GM21528 (cell line): Measurements from ENCODE around the gene DSC3.

Source experiments
- ATAC-seq: cut with Tn5 transposase; IDR thresholded peaks from one replicate; pipeline ENCODE4 v1.9.1; 2021; ENCODE audit warnings: mild to moderate bottlenecking, moderate library complexity; ENCODE audit not compliant: unreplicated experiment, low FRiP score

DSC3 gene

DNA sequence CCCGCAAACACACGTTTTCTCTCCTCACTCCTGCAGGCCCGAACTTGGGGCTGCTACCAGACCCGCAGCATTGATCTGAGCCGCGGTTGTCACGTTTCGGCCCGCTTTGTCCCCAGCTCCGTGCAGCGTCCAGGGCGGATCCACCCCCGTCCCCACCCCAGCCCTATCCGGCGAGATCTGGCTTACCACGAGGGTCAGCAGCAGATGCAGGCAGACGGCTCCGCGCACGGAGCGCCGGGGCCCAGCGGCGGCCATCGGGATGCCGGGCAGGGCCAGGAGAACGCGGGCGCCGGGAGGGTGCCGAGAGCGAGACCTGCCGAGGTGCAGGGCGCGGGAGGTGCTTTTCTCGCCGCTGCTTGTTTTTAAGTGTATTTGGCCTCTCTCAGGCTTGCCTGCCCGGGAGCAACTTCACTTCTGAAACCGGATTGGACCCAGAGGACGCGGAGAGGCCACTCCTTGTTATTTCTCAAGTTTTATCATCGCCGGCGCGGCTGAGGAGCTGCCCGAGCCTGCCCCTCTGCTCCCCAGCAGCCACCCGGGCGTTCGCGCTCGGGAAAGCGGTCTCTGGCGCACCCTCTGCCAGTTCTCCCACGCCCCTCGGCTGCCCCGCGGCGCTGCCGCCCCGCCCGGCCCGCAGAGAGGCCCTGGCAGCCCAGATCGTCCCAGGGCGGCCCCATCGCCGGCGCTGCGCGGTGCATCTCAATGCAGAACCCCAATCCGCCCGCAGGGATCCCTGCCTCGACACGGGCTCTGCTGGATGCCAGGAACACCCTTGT lies at the start of gene DSC3:
Gene DSC3 (minus strand): TSS at position 337 of the 776 bp plus-strand sequence. CDS start 82 bp downstream, at position 255.
- no peak for ATAC-seq

DNA sequence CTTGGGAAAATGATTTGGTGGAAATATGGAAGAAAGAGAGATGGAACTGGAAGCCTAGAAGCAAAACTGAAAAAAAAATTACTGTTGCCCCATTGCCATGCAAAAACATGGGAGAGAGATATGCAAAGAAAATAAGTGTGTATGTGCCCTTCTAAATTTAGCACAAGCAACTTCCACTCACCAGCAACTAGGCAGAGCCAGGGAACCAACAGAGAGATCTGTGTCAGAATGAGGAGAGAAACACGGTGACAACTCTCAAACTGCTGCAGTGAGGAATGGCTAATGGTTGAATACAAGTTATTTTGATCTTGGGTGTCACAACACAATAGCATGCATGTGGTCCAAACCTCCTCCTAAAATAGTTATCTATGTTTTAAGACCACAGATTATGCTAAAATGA lies 48.8 kb upstream of the DSC3 start:
- ATAC-seq = no peak

DNA sequence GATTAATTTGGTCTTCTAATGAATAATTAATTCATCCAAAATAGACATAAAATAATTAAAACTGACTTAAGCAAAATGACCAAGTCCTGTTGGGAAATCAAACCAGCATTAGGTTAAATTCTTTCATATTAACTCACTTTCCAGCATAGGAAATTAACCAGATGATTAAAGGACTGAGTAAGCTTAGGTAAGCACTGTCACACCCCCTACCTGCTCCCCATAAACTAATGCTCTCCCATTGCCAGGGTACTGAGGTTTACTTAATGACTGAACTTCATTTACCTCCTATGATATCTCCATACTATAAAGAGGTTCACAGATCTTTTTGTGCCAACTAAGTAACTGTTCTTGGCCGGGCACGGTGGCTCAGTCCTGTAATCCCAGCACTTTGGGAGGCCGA lies 46.0 kb upstream of the DSC3 start:
- no peak for ATAC-seq

DNA sequence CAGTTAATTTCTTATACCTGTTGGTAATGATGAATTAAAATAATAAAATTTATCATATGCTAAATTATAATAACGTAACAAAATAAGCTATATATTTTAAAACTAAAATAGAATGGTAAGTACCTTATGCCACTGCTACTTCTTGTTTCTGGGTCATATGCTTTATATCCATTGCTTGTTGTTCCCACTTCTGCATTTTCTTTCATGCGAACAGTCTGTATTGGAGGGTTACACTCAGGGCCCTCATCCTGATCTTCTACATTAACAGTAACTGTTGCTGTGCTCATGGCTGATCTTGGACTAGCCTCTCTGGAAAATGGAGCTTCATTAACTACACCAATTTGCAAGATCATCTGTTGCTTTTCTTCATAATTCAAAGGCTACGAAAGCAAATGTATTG lies 37.4 kb upstream of the DSC3 start:
- no peak for ATAC-seq

DNA sequence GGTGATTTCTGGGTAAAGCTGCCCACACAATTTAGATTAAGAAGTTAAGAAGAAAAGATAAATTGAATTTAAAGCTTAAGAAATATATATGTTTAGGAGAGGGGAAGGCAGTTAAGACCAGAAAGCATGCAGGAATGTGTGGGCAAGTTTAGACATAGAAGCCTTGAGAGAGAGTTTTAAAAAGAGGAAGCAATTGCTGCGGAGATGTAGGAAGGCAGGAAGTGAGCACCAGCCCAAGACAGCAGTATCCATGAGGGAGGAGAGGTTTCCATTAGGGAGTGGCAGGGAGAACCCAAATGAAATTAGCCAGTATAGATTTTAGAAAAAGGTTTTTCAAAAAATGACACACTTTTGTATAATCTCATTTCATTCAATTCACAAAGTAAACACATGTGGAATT lies 35.3 kb upstream of the DSC3 start:
- no peak for ATAC-seq

DNA sequence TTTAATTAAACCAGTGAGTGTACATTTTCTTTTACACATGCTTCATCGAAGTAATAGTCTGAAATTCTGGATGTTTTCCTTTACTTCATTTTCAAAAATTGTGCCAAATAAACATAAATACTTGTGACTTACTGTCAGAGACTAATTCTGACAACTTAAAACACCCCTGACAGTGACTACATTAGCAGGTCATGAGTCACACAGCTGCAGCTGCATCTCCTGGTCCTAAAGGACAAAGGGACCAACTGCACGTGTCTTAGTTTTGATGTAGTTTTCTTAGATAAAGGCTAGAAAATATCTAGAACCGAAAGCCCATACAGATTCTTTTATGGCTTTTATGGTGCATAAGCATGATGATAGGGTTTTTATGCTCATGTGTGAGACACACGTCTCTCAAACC lies 29.6 kb upstream of the DSC3 start:
- no peak for ATAC-seq

DNA sequence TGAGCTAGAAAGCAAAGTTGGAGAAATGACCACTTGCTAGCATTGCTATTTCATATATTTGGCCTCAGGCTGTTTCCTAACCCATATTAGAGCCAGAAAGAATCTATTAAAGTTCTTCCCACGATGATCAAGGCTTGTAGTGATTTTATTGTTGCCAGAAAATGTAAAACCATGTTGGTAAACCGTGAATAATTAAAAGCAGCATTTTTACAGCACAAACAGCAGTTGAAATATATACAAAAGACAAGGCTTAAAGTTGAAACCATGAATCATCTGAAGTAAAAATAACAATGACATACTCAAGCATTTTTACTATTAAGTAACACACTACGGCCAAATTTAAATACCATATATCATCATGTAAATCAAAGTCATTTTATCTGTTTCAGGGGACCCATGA lies 27.7 kb upstream of the DSC3 start:
- no peak for ATAC-seq

DNA sequence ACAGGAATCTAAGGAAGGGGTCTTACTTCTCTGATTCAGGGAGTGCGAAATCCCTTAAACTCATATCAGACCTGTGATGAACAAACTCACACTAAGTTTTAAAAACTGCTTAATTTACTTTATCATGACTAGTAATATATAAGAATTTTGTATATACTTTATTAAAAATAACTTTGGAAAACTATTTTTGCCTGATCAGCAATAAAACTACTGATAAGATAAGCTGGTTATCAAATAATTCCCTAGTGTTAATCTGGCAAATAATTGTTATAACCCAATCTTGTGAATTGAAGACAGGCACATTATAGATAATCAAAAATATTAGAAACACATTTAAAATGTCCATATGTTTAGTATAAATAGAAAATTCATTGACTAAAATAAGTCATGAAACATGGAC lies 23.7 kb upstream of the DSC3 start:
- ATAC-seq = no peak

DNA sequence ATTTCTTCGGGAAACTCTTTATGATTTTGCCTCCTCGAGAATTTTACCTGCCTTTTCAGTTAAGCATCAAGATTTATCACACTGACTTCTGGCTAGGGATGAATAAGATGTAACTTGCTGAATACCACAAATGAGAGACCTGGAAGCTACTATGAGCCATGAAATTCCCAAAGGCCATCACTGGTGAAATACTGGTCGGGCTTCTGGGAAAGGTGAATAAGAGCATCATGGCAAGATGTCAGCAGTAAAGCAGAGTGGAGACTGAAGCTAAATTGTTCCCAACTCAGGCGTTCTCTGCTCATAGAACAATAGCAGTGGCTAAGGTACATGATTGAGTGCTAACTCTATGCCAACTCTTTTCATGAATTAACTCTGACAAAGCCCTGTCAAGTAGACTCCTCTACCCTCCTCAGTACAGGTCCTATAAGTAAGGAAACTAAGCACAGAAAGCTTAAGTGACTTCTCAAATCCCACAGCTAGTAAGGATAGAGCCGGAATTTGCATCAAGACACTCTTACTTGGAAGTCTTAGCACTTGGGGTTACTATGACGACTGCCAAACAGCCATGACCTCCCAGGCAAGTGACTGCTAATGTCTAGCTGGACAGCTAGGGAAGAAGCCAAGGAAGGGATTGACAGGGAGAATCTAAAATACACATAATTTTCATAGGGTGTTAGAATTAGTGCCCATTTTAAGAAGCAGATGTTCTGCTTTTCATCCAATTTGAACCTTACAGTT lies 22.7 kb upstream of the DSC3 start:
- no peak for ATAC-seq

DNA sequence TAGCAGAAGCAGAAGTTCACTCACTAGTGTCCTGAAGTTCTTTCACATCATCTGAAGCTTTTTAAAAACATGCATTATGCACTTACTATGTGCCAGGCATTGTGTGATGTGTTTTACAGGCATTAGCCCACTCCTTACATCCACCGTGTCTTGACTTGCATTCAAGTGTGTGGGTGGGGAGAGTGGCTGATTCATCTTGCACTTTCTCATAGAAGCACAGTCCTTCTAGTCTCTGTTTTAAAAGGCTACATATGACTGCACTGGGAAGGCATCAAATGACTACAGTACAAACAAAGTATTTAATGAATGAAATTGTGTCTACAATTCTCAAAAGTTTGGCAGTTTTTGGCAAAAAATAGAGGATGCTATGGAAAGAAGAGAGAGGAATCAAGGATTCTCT lies 21.6 kb upstream of the DSC3 start:
- no peak for ATAC-seq

DNA sequence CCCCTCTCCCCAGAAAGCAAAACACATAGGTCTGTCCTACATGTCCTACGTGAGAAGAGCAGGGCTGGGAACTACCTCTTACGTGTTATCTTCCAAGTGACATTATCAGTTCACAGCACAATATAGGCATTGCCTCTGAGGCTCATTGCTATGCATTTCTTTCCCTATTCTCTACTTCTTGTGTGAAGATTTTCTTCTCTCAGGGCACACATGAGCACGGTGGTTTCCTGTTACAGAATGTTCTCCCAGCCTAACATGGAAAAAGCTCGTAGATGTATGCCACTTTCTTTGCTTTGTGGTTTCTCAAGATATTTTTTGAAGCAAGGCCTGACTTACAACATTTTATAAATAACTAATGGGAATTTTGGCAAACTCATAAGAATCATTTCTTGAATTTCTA lies 19.4 kb upstream of the DSC3 start:
- no peak for ATAC-seq

DNA sequence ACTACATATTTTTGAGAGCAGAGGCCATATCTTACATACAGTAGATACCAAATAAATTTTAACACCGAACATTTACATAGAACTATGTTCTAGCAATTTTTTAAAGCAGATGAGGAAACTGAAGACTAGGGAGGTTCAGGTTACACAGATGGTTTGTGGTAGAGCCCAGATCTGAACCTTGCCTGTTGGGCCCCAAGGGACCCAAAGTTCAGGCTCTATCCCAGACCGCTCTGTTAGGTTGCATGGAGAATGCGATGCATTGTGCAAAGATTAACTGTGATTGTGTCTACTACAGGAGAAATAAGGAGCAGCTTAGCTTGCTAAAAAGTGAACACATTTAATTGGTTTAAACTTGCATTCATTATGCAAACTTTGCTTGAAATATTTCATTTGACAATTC lies 16.4 kb upstream of the DSC3 start:
- ATAC-seq = no peak

DNA sequence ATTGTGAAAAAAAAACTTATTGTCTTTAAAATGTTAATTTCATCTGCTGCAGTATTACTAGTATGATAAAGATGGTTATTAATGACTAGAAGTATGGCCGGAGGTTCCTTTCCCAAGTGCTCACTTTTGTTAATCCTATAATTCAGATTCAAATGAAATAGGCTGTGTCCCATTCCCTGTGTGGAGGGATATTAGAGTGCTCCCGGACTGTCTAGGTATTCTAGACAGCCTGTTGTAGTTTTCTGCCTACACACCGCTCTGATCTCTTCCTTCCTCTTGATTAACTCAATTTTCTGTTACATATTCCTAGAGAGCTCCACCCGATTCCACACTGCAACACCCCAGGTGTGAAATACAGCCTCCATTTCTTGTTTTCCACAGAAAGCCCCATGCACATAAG lies 15.4 kb upstream of the DSC3 start:
- no peak for ATAC-seq

DNA sequence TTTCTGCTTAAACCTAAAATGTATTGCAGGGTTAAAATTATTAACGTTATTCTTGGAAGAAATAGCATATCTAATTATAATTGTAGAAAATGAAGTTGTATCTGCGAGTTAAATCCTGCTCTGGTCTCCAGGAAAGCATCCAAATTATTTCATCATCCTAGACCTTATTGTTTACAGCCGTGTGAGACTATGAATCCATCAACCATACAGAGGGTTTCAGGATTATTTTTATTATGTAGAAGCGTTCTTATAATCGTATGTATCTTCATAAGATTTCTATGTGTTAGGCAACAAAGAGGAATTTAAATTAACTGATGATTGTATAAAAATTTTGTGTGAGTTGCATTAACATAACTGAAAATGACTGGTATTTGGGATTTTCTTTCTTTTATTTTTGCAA lies 14.5 kb upstream of the DSC3 start:
- no peak for ATAC-seq

DNA sequence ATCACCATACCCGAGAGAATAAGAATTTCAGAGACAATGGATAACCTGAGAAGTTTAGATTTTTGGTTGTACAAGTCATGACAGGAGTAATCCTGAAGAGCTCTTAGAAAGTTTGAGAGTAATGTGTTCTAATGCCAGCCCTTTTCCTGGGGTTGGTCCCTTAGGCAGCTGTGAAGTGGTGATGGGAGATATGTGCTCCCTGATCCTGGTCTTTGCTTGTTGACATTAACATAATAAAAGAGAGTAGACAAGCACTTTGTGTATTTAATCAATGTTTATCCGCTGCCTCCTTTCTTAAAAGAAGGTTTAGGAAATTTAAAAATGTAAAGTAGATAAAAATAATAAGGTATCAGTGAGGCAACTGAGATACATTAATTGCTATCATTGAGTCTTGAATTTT lies 13.8 kb upstream of the DSC3 start:
- no peak for ATAC-seq

DNA sequence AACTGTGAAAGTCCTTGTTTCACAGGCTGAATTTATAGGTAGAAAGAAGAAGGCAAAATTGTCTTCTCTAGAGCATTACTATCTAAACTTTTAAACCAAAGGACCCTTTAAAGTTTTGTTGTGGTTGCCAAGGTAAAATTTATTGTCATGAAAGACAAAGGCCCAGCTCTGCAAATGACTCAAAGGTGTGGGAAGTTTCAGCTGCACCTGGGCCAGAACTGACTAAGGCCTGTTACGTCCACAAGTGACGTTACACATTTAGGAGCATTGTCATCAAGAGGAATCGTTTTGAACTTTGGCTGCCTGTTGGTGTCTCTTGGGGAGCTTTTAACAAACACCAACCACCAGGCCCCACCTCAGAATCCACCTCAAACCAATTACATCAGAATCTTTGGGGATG lies 8.1 kb upstream of the DSC3 start:
- no peak for ATAC-seq

DNA sequence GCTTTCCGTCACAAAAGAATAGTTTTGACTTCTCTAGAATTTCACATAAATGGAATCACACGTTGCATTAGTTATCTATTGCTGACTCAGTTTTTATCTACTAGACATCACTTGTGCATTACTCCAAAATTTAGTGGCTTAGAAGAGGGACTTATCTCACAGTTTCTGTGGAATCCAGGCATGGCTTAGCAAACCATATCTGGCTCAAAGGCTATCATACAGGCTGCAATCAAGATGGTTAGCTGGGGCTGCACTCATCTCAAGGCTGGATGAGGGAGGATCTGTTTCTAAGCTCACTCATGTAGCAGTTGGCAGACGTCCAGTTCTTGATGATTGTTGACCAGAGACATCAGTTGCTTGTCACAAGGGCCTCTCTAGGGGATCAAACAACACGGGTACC lies 6.6 kb upstream of the DSC3 start:
- ATAC-seq = no peak

DNA sequence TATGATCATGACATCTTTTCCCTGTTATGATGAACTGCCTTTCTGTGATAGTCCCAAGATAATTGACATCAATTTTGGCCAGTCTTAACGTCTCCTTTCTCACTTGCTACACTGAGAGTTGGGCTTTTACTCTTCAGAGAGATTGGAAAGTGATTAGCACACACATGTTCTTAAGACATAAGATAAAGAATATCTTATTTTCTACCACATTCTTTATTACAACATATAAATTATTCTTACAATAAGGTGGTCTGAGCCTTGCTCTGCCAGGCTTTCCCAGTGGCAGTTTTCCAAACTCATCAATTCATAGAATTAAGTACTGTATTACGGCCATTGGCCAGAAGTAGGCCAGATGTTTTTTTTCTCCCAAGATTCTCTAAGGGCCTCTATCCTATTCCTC lies 5.7 kb upstream of the DSC3 start:
- no peak for ATAC-seq

DNA sequence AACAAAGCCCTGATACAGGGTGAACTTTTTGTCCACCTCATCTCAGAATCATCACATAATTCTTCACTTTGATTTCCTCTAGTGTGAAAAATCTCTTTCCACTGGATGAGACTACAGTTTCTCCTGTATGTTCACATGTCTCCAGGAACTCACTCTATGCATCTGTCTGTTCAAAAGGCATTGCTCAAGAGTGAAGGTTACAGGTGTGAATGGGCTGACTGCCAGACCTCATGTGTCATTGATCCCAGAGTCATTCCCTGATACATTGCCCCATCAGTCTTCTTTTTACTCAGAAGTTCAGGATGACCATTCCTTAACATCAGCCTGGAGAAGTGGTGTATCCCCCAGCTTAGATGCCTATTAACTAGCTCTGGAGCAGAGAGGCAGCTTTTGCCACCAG lies 4.4 kb upstream of the DSC3 start:
- no peak for ATAC-seq

DNA sequence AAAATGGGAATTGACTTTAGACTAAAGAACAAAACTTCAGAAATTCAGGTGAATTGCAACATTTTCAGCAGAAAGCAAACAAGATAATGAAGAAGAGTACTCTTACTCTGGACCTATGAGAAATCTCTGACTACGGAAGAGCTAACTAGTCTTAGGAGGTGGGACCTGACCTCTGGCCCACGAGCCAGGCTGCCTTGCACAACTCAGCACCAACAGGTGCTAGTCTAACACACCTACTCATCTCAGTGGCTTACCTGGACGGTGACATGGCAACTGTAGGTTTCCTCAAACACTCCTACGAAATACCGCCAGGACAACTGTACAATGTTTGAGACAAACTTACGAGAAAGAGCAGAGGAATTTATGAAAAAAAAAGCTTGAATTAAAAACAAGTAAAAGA lies 3.1 kb upstream of the DSC3 start:
- ATAC-seq = no peak

DNA sequence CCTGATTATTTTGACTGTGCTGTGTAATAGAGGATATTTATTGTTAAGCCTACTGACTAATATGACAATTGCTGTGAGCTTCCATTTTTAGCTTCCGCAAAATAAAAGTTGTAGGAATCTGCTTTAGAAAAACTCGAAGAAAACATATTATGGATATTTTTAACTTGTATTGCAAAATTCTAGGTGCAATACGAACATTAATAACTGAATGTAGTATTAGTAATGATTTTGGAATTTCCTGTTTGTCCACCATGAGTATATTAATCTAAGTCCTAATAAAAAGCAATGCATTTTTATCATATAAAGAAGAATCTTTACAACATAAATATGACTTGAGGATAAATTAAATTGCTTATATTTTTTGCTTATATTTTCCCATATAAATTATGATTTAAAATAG lies 2.4 kb upstream of the DSC3 start:
- no peak for ATAC-seq

DNA sequence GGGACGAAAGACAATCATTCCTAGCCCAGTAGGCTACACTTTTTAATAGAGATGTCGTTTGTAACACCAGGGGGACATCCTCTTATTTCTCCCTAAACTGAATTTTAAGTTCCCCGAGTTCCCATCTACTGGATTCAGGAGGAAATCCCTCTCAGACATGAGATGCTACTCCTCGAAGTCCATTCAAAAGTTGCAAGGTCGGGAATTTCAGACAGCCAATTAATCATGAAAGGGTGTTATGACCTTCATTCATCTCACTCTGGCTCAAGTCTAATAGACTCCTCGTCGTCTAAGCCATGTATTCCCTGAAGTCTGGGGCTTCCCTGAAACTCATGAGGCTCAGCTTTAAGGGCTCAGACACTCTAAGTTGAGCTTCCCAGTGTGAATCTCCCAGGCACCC lies 1.2 kb upstream of the DSC3 start:
- no peak for ATAC-seq
